Measurements from ENCODE around the gene DPH2.

DNA sequence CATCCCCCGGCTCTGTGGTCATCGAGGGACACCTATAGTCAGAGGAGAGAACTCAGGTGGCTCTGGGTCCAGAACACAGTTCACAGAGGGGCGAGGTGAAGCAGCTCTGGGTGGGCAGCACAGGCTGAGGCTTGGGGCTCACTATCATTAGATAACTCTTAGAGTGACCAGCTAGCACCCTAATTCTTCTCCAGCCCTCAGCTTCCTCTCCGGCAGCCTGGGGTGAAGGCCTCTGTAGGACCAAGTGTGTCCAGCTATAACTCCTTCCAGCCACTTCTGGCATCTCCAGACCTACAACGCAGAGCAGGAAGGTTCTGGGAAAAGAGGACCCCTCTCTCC is 34.9 kb upstream of the DPH2 start:
- peak in 1 of 4 donors; percentile 2 for TF ChIP-seq CTCF (IDR thresholded peaks at IDR 0.05)
- no peak for TF ChIP-seq POLR2A (IDR thresholded peaks at IDR 0.05)

All from right lobe of liver (tissue), 4 donors.